ENCODE data around the gene TMEM266.

TMEM266 gene

GRCh38 chr15:76058714-76059319 lies 968 bp upstream of the TMEM266 start (continued):
- TF ChIP-seq ZNF174 (tag by site-specific recombination; IDR thresholded peaks at IDR 0.05), result no peak
- no peak for TF ChIP-seq RBAK (tag by site-specific recombination; IDR thresholded peaks at IDR 0.05)
- no peak for TF ChIP-seq GLIS2 (tag by site-specific recombination; IDR thresholded peaks at IDR 0.05)
- no peak for TF ChIP-seq ZNF140 (tag by site-specific recombination; IDR thresholded peaks at IDR 0.05)
- TF ChIP-seq, protein P1, sequence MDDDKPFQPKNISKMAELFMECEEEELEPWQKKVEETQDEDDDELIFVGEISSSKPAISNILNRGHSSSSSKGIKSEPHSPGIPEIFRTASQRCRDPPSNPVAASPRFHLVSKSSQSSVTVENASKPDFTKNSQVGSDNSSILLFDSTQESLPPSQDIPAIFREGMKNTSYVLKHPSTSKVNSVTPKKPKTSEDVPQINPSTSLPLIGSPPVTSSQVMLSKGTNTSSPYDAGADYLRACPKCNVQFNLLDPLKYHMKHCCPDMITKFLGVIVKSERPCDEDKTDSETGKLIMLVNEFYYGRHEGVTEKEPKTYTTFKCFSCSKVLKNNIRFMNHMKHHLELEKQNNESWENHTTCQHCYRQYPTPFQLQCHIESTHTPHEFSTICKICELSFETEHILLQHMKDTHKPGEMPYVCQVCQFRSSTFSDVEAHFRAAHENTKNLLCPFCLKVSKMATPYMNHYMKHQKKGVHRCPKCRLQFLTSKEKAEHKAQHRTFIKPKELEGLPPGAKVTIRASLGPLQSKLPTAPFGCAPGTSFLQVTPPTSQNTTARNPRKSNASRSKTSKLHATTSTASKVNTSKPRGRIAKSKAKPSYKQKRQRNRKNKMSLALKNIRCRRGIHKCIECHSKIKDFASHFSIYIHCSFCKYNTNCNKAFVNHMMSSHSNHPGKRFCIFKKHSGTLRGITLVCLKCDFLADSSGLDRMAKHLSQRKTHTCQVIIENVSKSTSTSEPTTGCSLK (tag by site-specific recombination; IDR thresholded peaks at IDR 0.05), result no peak
- TF ChIP-seq ZNF623 (tag by site-specific recombination; IDR thresholded peaks at IDR 0.05), result no peak
- TF ChIP-seq CTCF (tag by site-specific recombination; IDR thresholded peaks at IDR 0.05), result no peak
- TF ChIP-seq, protein P2, sequence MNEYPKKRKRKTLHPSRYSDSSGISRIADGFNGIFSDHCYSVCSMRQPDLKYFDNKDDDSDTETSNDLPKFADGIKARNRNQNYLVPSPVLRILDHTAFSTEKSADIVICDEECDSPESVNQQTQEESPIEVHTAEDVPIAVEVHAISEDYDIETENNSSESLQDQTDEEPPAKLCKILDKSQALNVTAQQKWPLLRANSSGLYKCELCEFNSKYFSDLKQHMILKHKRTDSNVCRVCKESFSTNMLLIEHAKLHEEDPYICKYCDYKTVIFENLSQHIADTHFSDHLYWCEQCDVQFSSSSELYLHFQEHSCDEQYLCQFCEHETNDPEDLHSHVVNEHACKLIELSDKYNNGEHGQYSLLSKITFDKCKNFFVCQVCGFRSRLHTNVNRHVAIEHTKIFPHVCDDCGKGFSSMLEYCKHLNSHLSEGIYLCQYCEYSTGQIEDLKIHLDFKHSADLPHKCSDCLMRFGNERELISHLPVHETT (tag by site-specific recombination; IDR thresholded peaks at IDR 0.05), result no peak
- TF ChIP-seq ZNF112 (tag by site-specific recombination; IDR thresholded peaks at IDR 0.05), result no peak
- TF ChIP-seq, protein P3, sequence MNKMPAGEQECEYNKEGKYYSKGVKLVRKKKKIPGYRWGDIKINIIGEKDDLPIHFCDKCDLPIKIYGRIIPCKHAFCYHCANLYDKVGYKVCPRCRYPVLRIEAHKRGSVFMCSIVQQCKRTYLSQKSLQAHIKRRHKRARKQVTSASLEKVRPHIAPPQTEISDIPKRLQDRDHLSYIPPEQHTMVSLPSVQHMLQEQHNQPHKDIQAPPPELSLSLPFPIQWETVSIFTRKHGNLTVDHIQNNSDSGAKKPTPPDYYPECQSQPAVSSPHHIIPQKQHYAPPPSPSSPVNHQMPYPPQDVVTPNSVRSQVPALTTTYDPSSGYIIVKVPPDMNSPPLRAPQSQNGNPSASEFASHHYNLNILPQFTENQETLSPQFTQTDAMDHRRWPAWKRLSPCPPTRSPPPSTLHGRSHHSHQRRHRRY (tag by site-specific recombination; IDR thresholded peaks at IDR 0.05), result no peak

GRCh38 chr15:76060118-76060989 lies 569 bp downstream of the TMEM266 start:
- Histone ChIP-seq H3K9me3 (ENCODE audit: control insufficient read depth, insufficient read depth, low read depth, low read length) (no peaks in the 10 kb centered on the region), H3K4me1 (ENCODE audit: control insufficient read depth, insufficient read depth, low read length) (peaks cover 4% of the 10 kb centered on the region), H3K36me3 (ENCODE audit: control insufficient read depth in 2 of 2, insufficient read depth in 1 of 2, low read length in 2 of 2) (no peaks in the 10 kb centered on the region), H3K27ac (ENCODE audit: extremely low read depth, low read depth, low read length) (peak overlapping the region; percentile 38; the same call in 1 of the 2 replicates), H3K4me3 (ENCODE audit: low read depth, low read length) (peak overlapping the region; percentile 71)
- ChIA-PET CTCF (interaction anchor here (0.5 to 9.4 kb wide), 7 partner anchors 9 to 713 kb away, joined by 3 to 261 read pairs (median 4); no protein-coding TSS in a partner anchor), POLR2A (interaction anchor here (0.7 to 3.0 kb wide), 4 partner anchors 79 to 216 kb away, joined by 3 to 18 read pairs (median 3); no protein-coding TSS in a partner anchor)
- TF ChIP-seq ZNF169 (tag by site-specific recombination; IDR thresholded peaks at IDR 0.05) (no peak), SCRT2 (tag by site-specific recombination; IDR thresholded peaks at IDR 0.05) (peak; percentile 53), ZNF596 (tag by site-specific recombination; IDR thresholded peaks at IDR 0.05) (no peak), CTCF (tag by site-specific recombination; IDR thresholded peaks at IDR 0.05) (no peak), KLF1 (tag by site-specific recombination; IDR thresholded peaks at IDR 0.05) (no peak), ZNF571 (tag by site-specific recombination; IDR thresholded peaks at IDR 0.05) (no peak), ZNF175 (tag by site-specific recombination; IDR thresholded peaks at IDR 0.05) (no peak), ZNF600 (tag by site-specific recombination; IDR thresholded peaks at IDR 0.05) (no peak), GLIS1 (tag by site-specific recombination; IDR thresholded peaks at IDR 0.05) (peak; percentile 25; the same call in 1 of the 2 replicates), ZNF664 (tag by site-specific recombination; IDR thresholded peaks at IDR 0.05) (no peak), WT1 (tag by site-specific recombination; IDR thresholded peaks at IDR 0.05) (no peak; the same call in 1 of the 2 replicates), ZNF488 (tag by site-specific recombination; IDR thresholded peaks at IDR 0.05) (no peak)
